A673 (cell line): ENCODE measurements around the gene FRMD5. TPM values are rescaled to one million over a fixed set of nuclear protein-coding genes. Genes with fewer than 3 reads are reported as not detected.

ENCODE experiments used
- BruUV-seq: library from RNA; stranded (reverse); fragments of 400-500 nt; replicated peaks from 2 replicates; lab custom pipeline; 2021; lab: Mats Ljungman, UMichigan
- CTCF ChIA-PET: fragments of 300-600 bp; sonication (Branson Sonifier 250); formaldehyde crosslinking; loops from one replicate; lab custom pipeline; 2022; ENCODE audit warnings: antibody characterized with exemption; lab: Charles Lee
- POLR2A ChIA-PET: fragments of 300-600 bp; sonication (Branson Sonifier 250); formaldehyde crosslinking; loops from one replicate; lab custom pipeline; 2022; ENCODE audit warnings: antibody characterized with exemption; ENCODE audit not compliant: low non-redundant PET; lab: Charles Lee
- DNase-seq: peaks from one replicate; pipeline ENCODE4 v3.0.0-alpha.2; 2015; ENCODE audit warnings: low spot score
- H3K27ac ChIP-seq: fragments of 200-600 bp; sonication (generic); 2 replicates; pipeline ENCODE4 v1.5.1; 2016; ENCODE audit warnings: mixed run types, low read depth, mild to moderate bottlenecking, mixed read lengths, antibody characterized with exemption, low read length; ENCODE audit not compliant: poor library complexity, severe bottlenecking
- H3K27me3 ChIP-seq: fragments of 200-600 bp; sonication (generic); replicated peaks from 2 replicates; pipeline ENCODE4 v1.6.1; 2017; ENCODE audit warnings: mixed run types, low read depth, mild to moderate bottlenecking, mixed read lengths, antibody characterized with exemption, low read length; ENCODE audit not compliant: insufficient read depth, poor library complexity
- H3K36me3 ChIP-seq: fragments of 200-600 bp; sonication (generic); 2 replicates; pipeline ENCODE4 v1.6.1; 2016; ENCODE audit warnings: mixed run types, mild to moderate bottlenecking, mixed read lengths, antibody characterized with exemption, low read length; ENCODE audit not compliant: insufficient read depth, poor library complexity, severe bottlenecking
- H3K4me1 ChIP-seq: fragments of 200-600 bp; sonication (generic); 2 replicates; pipeline ENCODE4 v1.6.1; 2017; ENCODE audit warnings: mixed run types, mild to moderate bottlenecking, mixed read lengths, antibody characterized with exemption, low read length; ENCODE audit not compliant: insufficient read depth, poor library complexity, severe bottlenecking
- H3K4me3 ChIP-seq: fragments of 200-600 bp; sonication (generic); 2 replicates; pipeline ENCODE4 v1.5.1; 2016; ENCODE audit warnings: low read depth, mixed run types, mild to moderate bottlenecking, mixed read lengths, low read length; ENCODE audit not compliant: poor library complexity, severe bottlenecking
- H3K9me3 ChIP-seq: fragments of 200-600 bp; sonication (generic); 2 replicates; pipeline ENCODE4 v1.6.1; 2016; ENCODE audit warnings: mixed run types, low read depth, mild to moderate bottlenecking, mixed read lengths, antibody characterized with exemption, low read length; ENCODE audit not compliant: poor library complexity, severe bottlenecking
- EZH2 ChIP-seq: fragments of 200-600 bp; sonication (generic); IDR thresholded peaks from 2 replicates; pipeline ENCODE4 v1.6.1; 2017; ENCODE audit warnings: borderline replicate concordance, low read depth, mild to moderate bottlenecking, mixed read lengths, antibody characterized with exemption, low read length; ENCODE audit not compliant: poor library complexity, severe bottlenecking
- intact Hi-C: fragments of 100-400 bp; cut with micrococcal nuclease; formaldehyde crosslinking; loops from one replicate; pipeline ENCODE4 v1.10.0; 2022; ENCODE audit not compliant: unreplicated experiment
- total RNA-seq: library from RNA; stranded (reverse); gene quantifications from 2 replicates; pipeline ENCODE4 v1.2.3, GENCODE V29; 2021
- TF ChIP-seq, protein P1 (sequence below): fragments of 300-800, 200-600 bp; sonication (generic); conservative IDR thresholded peaks from 2 replicates; pipeline ENCODE4 v1.5.1; 2017; ENCODE audit warnings: low read depth, mild to moderate bottlenecking, antibody characterized with exemption, low read length, moderate library complexity, mixed read lengths

Gene FRMD5
- total RNA-seq, 1 experiment from 2014 or later, result 2.6 TPM

DNA sequence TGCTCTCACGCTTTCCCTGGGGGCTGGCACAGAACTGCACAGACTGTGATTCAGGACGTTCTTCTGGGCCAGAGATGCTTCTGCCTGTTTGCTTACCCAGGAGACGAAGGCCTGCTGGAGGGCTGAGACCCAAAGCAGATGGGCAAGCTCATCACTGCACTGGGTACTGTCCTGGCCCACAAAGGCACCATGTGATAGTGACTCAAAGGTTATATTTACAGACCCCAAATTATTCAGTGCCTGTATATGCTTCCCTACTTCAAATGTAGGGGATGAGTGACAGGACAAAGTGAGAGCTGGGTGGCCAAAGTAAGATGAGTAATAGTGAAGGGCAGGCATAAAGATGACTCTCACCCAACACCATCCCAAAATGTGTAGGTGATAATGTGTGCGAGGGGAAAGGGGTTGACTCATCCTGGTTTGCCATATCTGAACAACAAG lies 240.9 kb downstream of the FRMD5 start:
- Histone ChIP-seq H3K27ac (no peak overlapping the region), H3K9me3 (no peaks in the 10 kb centered on the region), H3K4me3 (no peak overlapping the region), H3K36me3 (no peaks in the 10 kb centered on the region), H3K27me3 (no peaks in the 10 kb centered on the region), H3K4me1 (no peaks in the 10 kb centered on the region)
- ChIA-PET CTCF (no interaction called here), POLR2A (no interaction called here)
- no TSS peak for BruUV-seq
- intact Hi-C loops, result no loop called here
- no peak for TF ChIP-seq EZH2
- TF ChIP-seq, protein P1, sequence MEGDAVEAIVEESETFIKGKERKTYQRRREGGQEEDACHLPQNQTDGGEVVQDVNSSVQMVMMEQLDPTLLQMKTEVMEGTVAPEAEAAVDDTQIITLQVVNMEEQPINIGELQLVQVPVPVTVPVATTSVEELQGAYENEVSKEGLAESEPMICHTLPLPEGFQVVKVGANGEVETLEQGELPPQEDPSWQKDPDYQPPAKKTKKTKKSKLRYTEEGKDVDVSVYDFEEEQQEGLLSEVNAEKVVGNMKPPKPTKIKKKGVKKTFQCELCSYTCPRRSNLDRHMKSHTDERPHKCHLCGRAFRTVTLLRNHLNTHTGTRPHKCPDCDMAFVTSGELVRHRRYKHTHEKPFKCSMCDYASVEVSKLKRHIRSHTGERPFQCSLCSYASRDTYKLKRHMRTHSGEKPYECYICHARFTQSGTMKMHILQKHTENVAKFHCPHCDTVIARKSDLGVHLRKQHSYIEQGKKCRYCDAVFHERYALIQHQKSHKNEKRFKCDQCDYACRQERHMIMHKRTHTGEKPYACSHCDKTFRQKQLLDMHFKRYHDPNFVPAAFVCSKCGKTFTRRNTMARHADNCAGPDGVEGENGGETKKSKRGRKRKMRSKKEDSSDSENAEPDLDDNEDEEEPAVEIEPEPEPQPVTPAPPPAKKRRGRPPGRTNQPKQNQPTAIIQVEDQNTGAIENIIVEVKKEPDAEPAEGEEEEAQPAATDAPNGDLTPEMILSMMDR, result no peak
- DNase-seq, result no peak

DNA sequence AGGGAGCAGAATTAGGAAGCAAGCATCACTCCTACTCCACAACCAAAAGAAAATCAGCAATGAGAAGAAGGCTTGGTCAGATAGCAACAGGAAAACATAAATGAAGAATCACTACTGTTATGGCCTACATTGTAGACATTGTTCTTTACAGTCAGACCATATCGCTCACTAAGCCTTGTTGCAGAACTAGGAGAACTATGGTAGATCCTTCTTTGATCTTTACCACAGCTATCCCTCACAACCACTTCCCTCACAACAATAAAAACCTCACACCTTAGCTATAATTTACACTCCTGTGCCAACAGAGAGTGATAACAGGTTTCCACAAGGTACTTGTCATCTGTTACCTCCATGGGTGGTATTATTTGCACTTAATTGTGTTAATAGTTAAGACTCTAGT lies 241.7 kb downstream of the FRMD5 start:
- intact Hi-C loops, result no loop called here
- Histone ChIP-seq H3K27ac (no peak overlapping the region), H3K36me3 (no peaks in the 10 kb centered on the region), H3K27me3 (no peaks in the 10 kb centered on the region), H3K4me1 (no peaks in the 10 kb centered on the region), H3K9me3 (no peaks in the 10 kb centered on the region), H3K4me3 (no peak overlapping the region)
- TF ChIP-seq EZH2, result no peak
- TF ChIP-seq, protein P1, result no peak
- POLR2A ChIA-PET, result no interaction called here
- CTCF ChIA-PET, result no interaction called here
- BruUV-seq, result no TSS peak
- no peak for DNase-seq

DNA sequence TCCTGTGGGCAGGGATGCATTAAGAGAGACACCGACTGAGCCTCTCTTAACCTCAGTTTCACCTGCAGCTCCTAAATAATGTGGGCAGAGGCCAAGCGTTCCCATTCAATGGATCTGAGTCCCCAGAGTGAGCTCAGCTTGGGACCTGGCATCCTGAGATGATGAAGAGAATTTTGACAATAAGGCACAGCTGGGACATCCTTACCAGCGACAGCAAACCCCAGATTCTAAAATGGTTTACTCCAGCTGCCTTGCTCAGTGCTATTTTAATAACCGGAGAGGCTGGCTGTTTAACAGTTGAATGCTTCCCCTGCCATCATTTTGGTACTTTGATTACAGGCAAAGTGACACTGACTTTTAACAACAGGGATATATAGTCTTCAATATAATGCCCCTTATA lies 244.5 kb downstream of the FRMD5 start:
- no peak for DNase-seq
- intact Hi-C loops, result no loop called here
- TF ChIP-seq EZH2, result no peak
- TF ChIP-seq, protein P1, result no peak
- H3K27me3 ChIP-seq, result peaks cover 5% of the 10 kb centered on the region
- no peak overlapping the region for H3K27ac ChIP-seq
- BruUV-seq, result no TSS peak
- H3K4me3 ChIP-seq, result no peak overlapping the region
- H3K36me3 ChIP-seq, result no peaks in the 10 kb centered on the region
- H3K4me1 ChIP-seq, result no peaks in the 10 kb centered on the region
- POLR2A ChIA-PET, result no interaction called here
- CTCF ChIA-PET, result no interaction called here
- no peaks in the 10 kb centered on the region for H3K9me3 ChIP-seq
